HG03045 (cell line): ENCODE results near the gene AAMP.

Experiments
- ATAC-seq: cut with Tn5 transposase; IDR thresholded peaks from one replicate; pipeline ENCODE4 v1.9.1; 2021; ENCODE audit warnings: mild to moderate bottlenecking, moderate library complexity; ENCODE audit not compliant: unreplicated experiment

The AAMP gene

DNA sequence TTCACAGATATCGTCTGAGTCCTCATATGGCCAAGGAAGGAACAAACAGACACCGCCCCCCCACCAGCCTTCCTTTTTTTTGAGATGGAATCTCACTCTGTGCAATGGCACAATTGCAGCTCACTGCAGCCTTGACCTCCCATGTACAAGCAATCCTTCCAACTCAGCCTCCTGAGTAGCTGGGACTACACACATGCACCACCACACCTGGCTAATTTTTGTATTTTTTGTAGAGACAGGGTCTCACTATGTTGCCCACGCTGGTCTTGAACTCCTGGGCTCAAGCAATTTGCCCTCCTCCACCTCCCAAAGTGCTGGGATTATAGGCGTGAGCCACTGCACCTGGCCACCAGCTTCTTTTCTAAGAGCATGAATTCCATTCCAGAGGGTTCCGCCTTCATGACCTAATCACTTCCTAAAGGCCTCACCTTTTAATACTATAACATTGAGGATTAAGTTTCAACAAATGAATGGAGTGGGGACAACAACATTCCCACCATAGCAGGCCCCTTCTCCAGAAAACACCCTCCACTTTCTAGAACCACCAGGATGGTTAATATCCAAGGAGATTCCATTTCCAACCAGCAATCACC, 24.6 kb upstream of the AAMP start:
- no peak for ATAC-seq

DNA sequence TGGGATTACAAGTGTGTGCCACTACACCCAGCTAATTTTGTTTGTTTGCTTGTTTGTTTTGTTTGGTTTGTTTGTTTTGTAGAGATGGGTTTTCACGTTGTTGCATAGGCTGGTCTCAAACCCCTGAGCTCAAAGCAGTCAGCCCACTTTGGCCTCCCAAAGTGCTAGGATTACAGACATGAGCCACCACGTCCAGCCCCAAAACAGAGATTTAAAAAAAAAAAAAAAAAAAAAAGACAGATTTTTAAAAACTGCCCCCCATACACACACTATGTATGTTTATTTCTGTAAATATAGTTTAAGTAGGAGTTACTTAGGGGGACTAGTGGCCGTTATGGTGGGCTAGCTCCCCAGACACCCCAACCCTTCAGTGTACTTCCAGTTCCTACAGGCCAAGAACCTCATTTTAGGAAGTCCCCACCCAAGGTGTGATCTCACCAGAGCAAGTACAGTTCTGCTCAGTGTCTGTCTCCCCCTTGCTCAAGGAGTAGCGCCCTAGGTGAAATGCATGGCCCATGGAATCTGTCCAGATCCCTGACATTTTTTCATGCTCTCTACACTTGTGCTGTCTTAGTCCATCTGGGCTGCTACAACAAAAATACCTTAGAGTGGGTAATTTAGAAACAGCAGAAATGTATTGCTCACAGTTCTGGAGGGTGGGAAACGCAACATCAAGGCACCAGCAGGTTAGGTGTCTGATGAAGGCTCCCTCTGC, 23.9 kb upstream of the AAMP start:
- no peak for ATAC-seq

DNA sequence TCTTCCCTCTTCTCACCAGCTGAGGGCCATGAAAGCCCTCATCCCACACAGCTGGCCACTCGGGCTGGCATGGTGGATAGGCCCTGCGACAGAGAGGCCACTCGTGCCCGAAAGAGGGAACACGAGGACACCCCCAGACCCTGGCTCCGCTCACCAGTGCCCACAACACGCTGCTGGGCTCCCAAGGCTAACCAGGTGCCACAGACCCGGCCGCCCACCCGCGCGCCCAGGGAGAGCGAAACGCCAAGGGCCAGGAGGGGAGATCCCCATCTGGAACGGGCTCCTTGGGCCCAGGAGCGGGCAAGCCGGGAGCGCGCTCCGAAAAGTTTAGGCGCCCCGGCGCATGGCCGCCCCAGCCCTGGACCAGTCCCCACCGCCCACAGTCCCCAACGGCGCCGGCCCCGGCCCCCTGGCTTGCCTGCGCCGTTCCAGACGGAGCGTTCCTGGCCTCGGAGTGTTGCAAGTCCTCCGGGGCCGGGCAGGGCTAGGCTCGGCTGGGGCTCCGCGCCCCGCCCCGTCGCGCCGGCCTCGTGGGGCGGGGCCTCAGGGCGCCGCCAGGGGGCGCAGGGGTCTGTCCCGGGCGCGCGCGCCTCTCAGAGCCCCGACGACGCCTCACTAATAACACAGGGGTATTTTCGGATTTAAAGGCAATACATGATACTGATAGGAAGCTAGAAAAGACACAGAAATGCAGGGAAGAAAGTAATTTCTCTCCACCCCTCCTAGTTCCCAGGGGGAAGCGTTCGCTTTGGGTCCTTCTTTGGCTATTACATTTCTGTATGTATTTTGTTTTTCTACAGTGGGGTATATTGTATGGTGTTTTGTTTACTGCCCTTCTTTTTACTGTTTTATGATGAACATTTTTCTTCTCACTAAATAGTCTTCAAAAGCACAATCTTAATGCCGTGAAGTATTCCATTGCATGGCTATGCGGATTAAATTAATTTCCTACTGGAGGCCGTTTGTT, 22.4 kb upstream of the AAMP start, which contains the start of gene TMBIM1:
Gene TMBIM1 (minus strand): TSS at position 456 of the 967 bp plus-strand sequence. CDS start 10,362 bp downstream, outside the sequence.
- peak; percentile 82 for ATAC-seq

DNA sequence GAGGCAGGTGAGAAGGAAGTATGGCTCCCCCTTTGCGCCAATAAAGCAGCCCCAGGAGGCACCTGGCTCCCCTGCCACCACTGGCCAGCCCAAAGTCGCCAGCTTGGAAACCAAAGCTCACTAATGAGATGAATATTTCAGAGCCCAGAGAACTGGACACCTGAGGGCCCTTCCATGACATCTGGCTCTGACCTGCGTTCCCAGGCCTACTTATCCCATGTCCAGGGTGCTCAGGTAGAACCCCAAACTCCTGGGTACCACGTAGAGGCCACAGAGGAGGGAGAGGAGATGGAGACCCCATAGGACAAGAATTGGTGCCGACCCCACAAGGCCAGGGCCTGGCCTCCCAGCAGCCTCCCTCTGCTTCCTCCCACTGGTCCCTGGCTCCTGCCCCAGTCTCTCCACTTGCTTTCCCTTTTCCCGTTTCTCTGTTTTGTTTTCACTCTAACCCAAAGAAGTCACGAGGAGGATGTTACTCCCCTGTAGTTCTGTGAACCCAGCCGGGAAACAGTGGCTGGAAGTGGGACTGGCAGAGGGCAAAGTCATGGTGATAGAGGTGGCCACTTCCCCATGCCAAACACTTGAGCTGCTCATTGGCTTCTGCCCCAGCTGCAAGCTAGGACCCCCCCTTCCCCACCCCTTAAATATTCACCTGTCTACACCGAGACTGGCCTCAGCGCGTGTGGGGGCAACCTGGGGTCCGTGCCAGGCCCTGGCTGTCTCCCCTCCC, 21.5 kb upstream of the AAMP start:
- ATAC-seq = no peak

DNA sequence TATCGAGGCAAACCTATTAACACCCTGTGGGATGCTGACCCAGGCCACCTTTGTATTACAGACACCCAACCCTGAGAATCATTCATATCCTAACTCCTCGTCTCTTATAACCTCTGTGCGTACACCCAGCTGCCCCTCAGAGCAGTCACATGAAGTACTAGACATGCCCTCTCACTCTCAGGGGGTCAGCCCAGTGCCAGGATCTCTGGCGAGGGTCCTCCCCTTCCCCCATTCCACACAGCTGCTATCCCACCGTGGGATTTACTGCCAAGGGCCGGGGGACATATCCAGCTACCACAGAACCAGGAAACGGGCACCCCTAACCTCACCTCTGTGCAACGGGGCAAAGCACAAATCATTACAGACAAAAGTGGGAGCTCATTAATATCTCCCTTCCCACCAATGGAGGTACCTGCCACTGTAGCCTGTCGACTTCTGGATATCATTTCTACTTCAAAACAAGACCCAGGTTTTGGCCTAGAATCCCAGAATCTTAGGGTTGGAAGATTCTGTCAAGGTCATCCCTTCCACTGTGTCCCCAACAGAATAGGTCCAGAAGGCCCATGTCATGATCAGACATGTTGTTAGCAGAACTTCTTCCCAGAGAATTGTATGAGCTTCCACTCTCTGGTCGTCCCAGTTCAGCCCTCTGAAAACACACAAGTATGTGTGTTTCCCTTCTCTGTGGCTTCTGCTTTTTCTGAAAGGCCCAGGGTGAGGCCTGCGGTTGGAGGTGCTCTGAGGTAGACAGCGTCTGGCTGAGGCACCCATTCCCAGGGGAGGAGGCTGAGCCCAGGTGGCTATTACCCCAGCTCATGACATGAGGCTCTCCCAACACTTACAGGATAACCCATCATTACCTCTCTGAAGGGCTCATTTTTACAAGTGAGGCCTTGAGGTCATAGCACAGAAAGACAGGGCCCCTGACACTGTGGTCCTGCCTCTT, 20.7 kb upstream of the AAMP start:
- peak; percentile 39 for ATAC-seq

DNA sequence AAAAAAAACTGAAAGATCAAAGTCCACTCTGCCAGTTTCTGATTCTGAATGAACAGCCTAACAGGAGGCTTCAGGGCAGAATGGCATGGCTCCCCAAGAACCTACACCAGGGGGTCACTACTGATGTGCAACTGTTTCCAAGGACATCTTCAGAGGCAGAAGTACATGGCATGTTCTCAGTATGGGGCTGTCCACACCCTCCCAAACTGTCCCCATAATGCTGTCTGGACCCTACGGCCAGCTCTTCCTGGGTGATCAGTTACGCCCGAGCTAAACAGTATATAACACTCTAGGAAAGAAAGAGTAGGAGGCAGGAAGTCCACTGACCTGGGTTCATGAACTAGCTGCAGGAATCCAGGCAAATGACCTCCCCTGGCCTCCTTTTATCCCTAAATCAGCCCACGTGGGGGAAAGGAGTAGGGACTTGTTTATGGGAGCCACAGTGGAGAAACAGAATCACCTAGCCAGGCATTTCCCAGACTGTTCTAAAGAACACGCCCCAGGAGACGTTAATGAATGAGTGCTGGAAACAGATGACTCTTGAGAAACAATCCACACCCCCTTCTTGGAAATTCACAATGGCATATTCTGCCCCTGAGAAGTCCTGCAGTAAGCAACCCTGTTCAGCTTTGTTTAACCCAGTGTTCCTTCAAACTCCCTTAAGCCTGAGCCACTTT, 19.8 kb upstream of the AAMP start:
- no peak for ATAC-seq

DNA sequence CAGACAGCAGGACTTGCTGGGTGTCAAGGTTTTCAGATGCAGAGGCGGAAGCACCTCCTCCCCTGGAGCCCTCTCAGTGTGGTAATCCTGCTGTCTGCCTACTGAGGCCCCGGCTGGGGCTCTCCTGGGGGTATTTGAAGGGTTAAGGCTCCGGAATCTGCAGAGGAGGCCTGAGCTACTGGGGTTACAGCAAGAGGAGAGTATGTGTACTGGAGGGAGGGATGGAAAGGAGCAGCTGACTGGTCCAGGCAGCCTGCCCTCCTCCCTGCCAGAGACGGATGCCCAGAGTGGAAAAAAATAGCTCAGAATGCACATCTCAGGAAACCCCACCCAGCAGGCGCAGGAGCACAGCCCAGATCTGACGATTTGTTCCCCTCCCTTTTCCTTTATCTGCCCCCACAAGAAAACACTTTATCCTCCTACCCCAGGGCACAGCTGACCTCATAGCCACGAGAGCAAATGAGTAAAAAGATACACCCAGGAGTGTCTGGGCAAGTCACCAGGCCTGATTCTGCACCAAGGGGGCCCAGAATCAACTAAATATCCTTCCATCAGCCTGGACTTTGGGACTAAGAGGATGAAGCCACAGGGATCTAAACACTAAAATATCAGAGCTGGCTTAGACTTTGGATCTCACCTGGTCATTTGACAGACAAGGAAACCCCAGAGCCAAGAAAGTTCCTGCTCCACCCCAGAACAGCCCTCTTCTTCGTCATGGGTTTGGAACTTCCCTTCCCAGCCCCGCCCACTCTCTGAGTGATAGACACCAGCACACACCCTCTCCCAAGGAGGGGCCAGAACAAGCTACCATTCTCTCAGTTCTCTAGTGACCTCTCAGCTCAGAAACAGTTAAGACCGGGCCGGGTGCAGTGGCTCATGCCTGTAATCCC, 16.9 kb upstream of the AAMP start:
- ATAC-seq = peak; percentile 70

DNA sequence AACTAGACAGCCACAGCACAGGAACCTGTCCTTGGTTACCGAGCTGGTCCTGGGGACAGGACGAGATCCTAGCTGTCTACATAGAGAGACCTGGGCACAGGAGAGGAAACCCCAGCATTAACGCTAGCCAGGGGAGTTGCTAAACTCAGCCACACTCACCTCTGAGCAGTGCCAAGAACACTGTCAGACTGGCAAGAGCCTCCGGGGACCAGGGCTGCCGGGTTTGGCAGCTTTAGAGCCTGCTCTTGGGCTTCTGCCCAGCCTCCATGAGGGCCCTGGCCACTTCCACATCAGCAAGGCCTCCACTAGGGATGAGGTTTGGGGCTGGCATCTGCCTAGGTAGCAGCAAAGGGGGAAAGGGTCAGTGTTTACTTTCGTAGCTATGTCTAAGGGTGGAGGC, 15.7 kb upstream of the AAMP start:
- no peak for ATAC-seq

DNA sequence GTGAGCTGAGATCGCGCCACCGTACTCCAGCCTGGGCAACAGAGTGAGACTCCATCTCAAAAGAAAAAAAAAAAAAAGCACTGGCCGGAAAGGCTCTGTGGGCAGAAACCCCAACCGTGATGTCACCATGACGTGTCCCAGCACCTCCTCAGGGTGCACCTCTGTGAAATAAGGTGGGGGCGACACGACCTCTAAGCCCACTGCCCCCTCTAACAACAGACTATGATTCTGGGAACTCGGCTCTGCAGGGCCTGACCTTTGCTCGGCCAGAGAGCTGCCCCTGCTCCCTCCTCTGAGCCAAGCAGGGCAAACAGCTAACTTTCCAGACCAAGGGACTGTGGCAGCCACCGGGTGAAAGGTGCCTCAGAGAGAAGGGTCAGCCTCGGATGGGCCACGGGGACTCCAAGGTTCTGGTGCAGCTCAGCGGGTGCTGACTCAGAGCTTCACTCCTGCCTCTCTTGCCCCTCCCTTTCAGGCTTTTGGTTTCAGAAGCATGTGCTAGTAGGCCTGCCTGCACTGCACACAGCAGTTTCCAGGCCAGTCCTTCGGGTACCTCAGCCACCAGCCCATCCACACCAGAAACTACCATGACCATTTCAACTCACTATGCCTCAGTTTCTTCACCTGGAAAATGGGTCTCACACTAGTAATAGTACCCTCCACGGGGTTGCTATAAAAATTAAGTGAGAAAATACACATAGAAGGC, 14.3 kb upstream of the AAMP start:
- ATAC-seq = peak; percentile 44

DNA sequence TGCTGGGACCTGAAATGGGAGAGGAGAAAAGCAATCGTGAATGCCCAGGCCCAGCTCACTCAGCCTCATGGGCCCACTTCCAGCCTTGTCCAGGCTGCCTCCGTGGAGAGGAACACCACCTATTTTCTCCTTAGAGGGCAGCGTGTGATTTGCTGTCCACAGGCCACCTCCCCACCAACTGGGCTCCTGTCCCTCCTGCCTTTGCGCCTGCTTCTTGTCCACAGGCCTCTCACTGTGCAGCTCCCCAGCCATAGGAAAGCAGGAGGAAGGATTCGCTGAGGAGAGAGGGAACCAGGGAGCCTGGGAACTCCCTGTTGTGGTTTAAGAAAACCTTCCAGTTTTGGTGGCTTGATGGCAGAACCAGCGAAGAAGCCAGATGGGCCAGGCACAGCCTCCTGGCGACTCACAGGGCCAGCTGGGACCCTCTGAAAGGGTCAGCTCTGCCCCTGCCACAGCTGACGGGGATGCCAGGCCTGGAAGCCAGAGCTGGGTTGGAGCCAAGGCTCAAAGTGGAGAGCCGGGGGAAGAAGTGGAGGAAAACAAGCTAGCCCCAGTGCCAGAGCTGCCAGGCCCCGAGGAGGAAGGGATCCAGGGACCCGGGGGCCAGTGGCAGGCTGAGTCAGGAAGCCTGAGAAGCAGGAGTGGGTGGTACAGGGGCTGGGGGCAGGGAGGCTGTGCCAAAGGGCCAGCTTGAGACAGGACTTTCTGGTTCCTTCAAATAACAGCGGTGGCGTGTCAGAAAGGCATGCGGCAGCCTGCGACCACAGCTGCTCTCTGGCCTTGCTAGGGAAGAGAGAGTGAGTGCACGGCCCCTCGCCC, 12.4 kb upstream of the AAMP start:
- ATAC-seq = no peak

DNA sequence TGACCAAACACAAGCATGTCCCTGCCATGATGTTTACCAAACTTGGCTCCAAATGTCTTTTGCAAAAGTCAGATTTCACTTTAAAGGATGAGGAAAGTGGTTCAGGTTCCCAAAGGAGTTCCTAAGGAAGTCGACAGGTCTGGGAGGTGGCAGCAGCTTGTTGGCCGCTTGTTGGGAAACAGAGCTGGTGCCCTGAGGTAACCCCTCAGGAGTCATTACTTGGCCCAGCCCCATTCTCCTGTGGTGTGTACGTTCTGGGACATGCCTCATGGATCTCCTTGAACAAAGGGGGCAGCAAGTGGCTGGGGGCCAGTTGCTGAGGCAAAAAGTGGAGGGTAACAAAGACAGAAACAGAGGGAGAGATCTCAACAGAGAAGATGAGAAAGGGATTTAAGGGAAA, 11.5 kb upstream of the AAMP start:
- no peak for ATAC-seq

DNA sequence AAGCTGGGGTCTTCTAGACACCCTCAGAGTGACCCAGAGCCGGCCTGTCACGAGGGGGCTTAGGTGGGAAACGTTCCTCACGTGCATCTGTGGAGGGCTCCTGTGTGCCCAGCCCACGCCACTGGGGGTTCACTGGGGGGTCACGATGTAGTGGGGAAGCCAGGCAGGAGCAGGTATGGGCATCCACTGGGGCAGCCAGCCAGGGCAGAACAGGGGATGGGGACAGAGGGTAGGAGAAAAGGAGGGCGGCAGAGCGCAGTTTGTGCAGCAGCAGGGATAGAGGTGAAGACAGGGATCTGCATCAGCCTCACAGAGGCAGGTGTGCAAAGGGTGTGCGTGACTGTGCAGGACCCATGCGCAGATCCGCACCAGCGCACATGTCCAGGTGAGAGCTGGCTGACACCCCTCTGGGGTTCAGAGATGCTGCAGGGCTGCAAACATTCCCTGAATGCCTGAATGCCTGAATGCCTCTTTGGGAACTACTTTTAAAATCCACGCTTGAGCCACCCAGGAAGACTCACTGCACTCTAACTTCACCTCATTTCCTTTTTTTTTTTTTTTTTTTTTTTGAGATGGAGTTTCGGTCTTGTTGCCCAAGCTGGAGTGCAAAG, 10.4 kb upstream of the AAMP start:
- no peak for ATAC-seq

DNA sequence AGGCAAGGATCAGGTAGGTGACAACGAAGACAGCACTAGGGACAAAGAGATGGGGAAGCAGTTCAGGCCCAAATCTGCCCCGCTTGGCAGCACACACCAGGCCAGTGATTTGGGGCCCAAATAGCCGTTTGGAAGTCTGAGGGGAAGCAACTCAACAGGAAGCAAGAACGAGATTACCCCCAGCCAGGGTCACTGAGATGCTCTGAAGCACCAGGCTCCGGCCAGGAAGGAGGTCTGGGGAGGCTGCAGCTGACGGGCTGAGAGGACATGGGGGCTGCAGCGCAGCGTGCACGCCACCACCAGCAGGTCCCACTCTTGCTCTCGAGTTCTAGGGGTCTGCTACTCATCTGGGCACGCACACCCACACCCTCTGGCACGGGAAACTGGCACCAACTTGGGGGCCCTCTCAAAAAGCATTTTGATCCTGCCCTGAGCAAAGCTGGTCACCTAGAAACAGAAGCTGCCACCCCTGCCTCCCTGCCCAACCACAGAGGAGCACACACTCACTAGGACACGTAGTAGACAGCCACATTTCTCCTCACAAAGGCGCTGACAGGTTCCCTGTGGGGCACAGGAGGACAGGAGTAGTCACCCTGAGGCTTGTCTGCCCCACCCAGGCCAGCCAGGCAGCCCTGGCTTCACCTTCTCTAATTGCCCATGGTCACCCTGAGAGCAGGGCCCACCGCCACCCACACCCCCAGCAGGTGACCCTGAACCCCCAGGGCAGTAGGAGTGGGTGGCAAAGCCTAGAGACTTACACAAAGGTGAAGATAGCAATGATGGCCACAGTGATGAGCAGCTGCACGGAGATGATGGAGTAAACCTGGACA, 8.8 kb upstream of the AAMP start:
- ATAC-seq = no peak

DNA sequence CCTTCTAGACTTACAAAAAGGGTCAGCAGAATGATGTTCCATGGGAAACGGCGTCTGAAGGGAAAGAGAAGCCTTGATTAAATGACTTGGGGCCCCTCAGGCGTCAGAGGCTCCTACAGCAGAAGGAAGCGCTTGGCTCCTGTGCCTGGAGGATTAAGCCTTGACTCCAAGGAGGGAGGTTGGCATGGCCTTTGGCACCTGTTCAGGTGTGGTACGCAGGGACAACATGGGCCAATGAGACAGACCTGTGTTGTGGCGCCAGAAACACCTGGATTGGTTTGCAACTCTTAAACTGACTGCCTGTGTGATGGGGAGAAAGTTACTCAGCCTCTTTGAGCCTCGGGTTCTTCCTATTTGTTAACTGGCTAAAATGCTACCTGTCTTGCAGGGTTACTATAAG, 8.0 kb upstream of the AAMP start:
- ATAC-seq = no peak

DNA sequence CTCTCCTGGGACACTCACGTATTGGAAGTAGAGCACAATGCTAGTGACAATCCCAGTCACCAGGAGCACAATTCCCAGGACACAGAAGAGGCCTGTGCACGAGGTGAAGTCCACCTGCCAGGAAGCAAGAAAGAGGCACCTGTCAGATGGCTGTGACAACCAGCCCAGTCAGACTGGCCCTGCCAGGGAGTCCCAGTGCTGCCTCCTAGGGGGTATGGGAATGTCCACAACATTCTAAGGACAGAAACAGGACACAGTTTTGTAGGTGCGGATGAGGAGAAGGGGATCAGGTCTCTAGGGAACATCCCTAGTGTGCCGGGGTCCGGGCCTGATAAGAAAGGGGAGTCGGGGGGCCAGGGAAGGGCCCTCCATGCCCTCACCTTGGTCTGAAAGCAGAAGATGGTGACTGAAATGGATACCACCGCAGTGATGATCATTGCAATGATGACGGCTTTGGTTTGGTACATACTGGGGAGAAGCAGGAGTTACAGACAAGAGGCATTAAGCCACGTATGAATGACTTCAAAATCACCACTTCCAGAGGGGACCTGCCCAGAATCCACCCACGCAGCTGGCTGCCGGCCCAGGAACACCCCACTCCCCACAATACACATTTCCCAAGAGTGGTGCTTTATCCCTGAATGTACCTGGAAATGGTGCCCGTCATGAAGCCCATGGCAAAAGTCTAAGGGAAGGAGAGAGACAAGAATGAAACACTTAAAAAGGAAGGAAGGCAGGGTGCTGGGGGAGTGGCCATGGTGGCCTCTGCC, 7.2 kb upstream of the AAMP start:
- no peak for ATAC-seq
